HepG2 (cell line): ENCODE results near the gene UBAC1. TPM values are rescaled to one million over a fixed set of nuclear protein-coding genes. Genes with fewer than 3 reads are reported as not detected.

Experiments used
- CHCHD3 ChIP-seq: sonication (generic); formaldehyde crosslinking; IDR thresholded peaks from 2 replicates; pipeline ENCODE4 v1.8.0; 2022; ENCODE audit warnings: mild to moderate bottlenecking, missing genetic modification reagents, moderate library complexity
- KMT2A ChIP-seq: sonication (generic); formaldehyde crosslinking; IDR thresholded peaks from 2 replicates; pipeline ENCODE4 v1.4.0; 2020; ENCODE audit warnings: missing genetic modification reagents
- POLR2AphosphoS2 ChIP-seq: IDR thresholded peaks from 2 replicates; pipeline ENCODE4 v1.6.1; 2011; ENCODE audit warnings: low read depth, low read length, improper control_type of control experiment
- ZNF431 ChIP-seq: sonication (generic); formaldehyde crosslinking; IDR thresholded peaks from 2 replicates; pipeline ENCODE4 v1.9.0; 2022; ENCODE audit warnings: missing genetic modification reagents, low read depth, mild to moderate bottlenecking, borderline replicate concordance
- ZNF772 ChIP-seq: sonication (generic); formaldehyde crosslinking; IDR thresholded peaks from 2 replicates; pipeline ENCODE4 v1.5.0; 2020; ENCODE audit warnings: mild to moderate bottlenecking, missing genetic modification reagents
- ZNF790 ChIP-seq: sonication (generic); formaldehyde crosslinking; IDR thresholded peaks from 2 replicates; pipeline ENCODE4 v1.8.0; 2022; ENCODE audit warnings: missing genetic modification reagents, mild to moderate bottlenecking, borderline replicate concordance
- polyA plus RNA-seq, 8 experiments: library from polyadenylated mRNA; depleted of rRNA in 3 of 8; stranded (reverse) in 7 of 8; unstranded in 1 of 8; fragments of >200 nt; fragmentation: Illumina TruSeq in 4 of 8; extraction: Trizol in 4 of 8; gene quantifications; 2 replicates each; pipeline versions ENCODE4 v1.2.1 to v1.2.3, GENCODE V29; 2011 to 2016; ENCODE audit warnings: low read depth in 4 of 8, missing spikeins in 1 of 8, mixed read lengths in 1 of 8; ENCODE audit not compliant: insufficient read depth in 1 of 8
- total RNA-seq, 5 experiments: library from RNA; depleted of rRNA; stranded (reverse); fragments of >200 nt; fragmentation: Illumina TruSeq; extraction: Trizol; gene quantifications; 2 replicates each; pipeline ENCODE4 v1.2.3, GENCODE V29; 2016; ENCODE audit warnings: low read depth in 1 of 5
- TF ChIP-seq, protein P1 (sequence below): sonication (generic); formaldehyde crosslinking; IDR thresholded peaks from 2 replicates; pipeline ENCODE4 v1.4.0; 2020; ENCODE audit warnings: missing genetic modification reagents, mild to moderate bottlenecking, borderline replicate concordance
- TF ChIP-seq, protein P2 (sequence below): sonication (generic); formaldehyde crosslinking; conservative IDR thresholded peaks from 2 replicates; pipeline ENCODE4 v1.4.0; 2020; ENCODE audit warnings: mild to moderate bottlenecking, missing genetic modification reagents, moderate library complexity
- TF ChIP-seq, protein P3 (sequence below): sonication (generic); formaldehyde crosslinking; IDR thresholded peaks from 2 replicates; pipeline ENCODE4 v1.8.0; 2022; ENCODE audit warnings: missing genetic modification reagents, mild to moderate bottlenecking, inconsistent platforms, borderline replicate concordance

Gene UBAC1
- total and polyA plus RNA-seq, 2 of the 13 experiments (the other 11 are each of a cell fraction or from before 2014, with no cell fraction given), result 32.2 to 34.1 TPM

DNA sequence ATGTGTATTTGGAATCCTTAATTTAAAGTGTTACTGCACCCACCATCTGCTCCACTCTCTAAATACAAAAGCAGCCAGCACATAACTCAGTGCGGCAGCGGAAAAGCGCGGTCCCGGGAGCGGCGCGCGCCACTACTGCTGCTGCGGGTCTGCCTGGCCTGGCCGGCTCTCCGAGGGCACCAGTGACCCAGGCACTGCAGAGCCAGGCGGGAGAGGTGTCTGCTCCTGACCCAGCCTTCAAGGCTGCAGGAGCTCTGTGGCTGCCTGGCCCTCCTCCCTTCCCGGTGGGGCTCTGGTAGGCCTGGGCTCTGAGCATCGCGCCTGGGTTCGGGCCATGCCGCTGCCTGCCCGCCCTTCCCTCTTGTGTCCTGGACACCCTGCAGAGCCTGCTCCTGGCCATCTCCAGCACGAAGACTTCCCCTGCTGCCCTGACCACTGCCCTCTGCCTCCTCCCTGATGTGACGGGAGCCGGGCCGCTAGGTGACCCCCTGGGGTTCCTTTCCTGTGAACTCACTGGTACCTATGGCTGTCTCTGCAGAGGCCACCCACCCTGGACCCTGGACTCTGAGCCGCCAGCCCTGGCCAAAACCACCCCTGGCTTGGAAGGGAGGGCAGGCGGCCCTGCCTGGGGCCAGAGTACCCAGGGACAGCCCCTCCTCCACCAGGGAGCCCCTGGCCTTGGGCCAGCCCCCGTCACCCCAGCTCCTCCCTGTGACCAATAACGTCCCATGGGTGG, 32.8 kb upstream of the UBAC1 start (continued):
- peak; percentile 60; the same call in 1 of the 2 replicates for TF ChIP-seq ZNF790
- TF ChIP-seq ZNF772 (CRISPR knock-in tag), result peak; percentile 94
- TF ChIP-seq, protein P1, sequence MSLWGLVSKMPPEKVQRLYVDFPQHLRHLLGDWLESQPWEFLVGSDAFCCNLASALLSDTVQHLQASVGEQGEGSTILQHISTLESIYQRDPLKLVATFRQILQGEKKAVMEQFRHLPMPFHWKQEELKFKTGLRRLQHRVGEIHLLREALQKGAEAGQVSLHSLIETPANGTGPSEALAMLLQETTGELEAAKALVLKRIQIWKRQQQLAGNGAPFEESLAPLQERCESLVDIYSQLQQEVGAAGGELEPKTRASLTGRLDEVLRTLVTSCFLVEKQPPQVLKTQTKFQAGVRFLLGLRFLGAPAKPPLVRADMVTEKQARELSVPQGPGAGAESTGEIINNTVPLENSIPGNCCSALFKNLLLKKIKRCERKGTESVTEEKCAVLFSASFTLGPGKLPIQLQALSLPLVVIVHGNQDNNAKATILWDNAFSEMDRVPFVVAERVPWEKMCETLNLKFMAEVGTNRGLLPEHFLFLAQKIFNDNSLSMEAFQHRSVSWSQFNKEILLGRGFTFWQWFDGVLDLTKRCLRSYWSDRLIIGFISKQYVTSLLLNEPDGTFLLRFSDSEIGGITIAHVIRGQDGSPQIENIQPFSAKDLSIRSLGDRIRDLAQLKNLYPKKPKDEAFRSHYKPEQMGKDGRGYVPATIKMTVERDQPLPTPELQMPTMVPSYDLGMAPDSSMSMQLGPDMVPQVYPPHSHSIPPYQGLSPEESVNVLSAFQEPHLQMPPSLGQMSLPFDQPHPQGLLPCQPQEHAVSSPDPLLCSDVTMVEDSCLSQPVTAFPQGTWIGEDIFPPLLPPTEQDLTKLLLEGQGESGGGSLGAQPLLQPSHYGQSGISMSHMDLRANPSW, result 0 out of 2 replicates have a peak, but pooled peaks have one; percentile 31
- no peak for TF ChIP-seq POLR2AphosphoS2
- TF ChIP-seq, protein P2, sequence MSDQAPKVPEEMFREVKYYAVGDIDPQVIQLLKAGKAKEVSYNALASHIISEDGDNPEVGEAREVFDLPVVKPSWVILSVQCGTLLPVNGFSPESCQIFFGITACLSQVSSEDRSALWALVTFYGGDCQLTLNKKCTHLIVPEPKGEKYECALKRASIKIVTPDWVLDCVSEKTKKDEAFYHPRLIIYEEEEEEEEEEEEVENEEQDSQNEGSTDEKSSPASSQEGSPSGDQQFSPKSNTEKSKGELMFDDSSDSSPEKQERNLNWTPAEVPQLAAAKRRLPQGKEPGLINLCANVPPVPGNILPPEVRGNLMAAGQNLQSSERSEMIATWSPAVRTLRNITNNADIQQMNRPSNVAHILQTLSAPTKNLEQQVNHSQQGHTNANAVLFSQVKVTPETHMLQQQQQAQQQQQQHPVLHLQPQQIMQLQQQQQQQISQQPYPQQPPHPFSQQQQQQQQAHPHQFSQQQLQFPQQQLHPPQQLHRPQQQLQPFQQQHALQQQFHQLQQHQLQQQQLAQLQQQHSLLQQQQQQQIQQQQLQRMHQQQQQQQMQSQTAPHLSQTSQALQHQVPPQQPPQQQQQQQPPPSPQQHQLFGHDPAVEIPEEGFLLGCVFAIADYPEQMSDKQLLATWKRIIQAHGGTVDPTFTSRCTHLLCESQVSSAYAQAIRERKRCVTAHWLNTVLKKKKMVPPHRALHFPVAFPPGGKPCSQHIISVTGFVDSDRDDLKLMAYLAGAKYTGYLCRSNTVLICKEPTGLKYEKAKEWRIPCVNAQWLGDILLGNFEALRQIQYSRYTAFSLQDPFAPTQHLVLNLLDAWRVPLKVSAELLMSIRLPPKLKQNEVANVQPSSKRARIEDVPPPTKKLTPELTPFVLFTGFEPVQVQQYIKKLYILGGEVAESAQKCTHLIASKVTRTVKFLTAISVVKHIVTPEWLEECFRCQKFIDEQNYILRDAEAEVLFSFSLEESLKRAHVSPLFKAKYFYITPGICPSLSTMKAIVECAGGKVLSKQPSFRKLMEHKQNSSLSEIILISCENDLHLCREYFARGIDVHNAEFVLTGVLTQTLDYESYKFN (CRISPR knock-in tag), result peak; percentile 98
- TF ChIP-seq KMT2A (CRISPR knock-in tag), result 0 out of 2 replicates have a peak, but pooled peaks have one; percentile 38
- TF ChIP-seq, protein P3, sequence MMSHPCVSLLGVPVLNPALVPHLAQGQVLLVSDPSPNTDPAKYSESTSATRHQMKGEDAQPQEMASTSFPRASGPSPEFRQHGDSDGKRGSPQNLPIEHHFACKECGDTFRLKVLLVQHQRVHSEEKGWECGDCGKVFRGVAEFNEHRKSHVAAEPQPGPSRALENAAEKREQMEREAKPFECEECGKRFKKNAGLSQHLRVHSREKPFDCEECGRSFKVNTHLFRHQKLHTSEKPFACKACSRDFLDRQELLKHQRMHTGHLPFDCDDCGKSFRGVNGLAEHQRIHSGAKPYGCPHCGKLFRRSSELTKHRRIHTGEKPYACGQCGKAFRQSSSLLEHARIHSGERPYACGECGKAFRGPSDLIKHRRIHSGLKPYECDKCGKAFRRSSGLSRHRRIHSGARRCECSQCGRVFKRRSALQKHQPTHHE, result 0 out of 2 replicates have a peak, but pooled peaks have one; percentile 60
- TF ChIP-seq CHCHD3 (CRISPR knock-in tag), result 0 out of 2 replicates have a peak, but pooled peaks have one; percentile 47
- peak; percentile 79; the same call in 1 of the 2 replicates for TF ChIP-seq ZNF431
- TF ChIP-seq, all 625 proteins: peak for 256
